NCI-H1930 (cell line): ENCODE measurements around the gene ERAL1.
"Not testable (repeated sequence)": the region's sequence is repeated elsewhere in the genome, so short reads cannot be mapped to it uniquely, and the experiment has no call there.

Experiments
- DNase-seq, 2 experiments: peaks; one replicate each; lab custom pipeline; 2025; lab: John Stamatoyannopoulos, UW

The ERAL1 gene

DNA sequence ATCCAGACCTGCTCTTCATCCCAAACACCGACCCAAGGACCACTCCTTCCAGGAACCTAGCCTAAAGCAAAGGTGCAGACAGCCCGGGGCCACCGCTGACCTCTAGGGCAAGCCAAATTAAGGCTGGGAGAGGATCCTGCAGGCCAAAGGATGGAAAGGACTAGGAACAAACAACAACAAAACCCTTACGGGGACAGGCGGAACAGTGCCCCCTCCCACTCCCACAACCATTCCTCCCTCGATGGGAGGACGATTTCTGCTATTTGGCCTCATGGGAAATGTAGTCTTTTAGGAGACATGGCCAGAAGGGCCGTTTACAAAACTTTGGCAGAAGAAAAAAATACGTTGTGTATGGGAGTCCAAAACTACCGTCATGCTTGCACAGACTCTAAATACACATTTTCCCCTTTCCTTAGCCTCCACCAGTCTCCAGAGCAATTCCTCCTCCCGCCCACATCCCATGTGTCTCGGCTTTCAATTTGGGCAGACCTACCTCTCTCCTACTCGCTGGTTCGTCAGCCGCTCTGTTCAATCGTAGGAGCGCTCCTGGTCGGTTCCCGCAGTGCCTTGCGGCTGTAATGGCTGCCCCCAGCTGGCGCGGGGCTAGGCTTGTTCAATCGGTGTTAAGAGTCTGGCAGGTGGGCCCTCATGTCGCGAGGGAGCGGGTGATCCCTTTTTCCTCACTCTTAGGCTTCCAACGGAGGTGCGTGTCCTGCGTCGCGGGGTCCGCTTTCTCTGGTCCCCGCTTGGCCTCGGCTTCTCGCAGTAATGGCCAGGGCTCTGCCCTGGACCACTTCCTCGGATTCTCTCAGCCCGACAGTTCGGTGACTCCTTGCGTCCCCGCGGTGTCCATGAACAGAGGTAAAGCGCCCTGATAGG lies at the start of gene ERAL1:
ERAL1 (plus strand) TSS at position 560 of the 879 bp plus-strand sequence; CDS start at position 579, 19 bp downstream.
- DNase-seq = peak; percentile 65 to 82

DNA sequence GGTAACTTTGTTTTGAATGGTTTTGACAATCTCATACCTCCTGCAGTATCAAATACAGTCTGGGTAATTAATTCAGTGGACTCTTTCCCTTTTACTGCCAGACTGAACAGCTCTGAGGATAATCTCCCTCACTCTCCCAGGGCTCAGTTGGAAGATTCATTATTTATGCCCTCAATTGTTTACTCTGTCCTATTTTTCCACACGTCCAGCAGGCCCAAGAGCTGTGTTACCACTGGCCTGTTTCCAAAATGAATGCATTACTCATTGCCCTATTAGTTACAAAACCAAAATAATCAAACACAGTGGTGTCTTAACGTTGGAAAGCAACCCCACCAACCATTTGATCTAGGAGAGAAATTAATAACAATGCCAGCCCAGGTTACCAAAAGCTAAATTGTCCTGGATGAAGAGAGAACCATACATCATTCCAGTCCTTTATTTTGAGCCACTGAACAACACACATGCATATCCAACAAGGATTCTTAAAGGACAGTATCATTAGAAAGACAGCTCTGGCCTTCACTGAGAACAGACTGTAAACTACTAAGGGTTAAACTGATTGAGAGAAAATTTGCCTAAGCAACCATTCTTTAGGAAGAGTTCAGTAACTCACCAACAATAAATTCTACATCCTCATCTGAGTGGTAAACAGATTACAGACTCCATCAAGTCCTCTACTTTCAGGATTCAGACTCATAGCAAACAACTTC lies 46.7 kb upstream of the ERAL1 start:
- peak in 1 of 2 experiments; percentile 23 for DNase-seq

DNA sequence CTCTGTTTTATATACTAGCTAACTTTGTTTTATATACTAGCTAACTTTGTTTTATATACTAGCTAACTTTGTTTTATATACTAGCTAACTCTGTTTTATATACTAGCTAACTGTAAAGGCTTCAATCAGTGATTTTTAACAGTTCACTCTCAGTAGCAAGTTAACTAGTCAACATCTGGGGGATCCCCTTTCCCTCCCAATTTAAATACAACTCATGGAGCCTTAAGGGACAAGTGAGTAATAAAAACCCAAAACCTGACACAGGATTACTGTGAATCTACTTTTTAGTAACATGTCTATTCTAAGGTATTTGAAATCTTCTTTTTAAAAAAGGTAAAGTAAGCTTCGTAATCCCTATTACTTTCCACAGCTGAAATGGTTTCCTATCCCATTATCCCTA lies 44.4 kb upstream of the ERAL1 start:
- no peak for DNase-seq

DNA sequence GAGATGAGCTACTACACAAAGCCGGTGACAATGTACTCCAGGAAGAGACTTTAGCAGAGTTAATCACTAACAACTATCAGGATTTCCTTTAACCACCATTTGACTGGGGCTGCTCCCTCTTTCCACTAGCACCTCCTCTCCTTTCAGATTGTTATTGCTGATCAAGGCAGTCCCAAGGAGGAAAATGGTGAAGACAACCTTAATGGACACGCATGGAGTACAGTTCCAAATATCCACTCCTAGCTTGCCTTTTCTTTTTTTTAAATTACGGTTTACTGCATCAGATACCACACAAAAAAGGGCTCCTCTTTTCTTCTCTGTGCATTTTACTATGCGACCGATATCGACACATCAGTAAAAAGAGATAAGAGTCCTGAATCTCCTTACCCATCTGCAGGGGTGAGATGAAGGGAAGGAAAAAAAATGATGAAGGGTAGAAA lies 43.1 kb upstream of the ERAL1 start:
- DNase-seq = no peak

DNA sequence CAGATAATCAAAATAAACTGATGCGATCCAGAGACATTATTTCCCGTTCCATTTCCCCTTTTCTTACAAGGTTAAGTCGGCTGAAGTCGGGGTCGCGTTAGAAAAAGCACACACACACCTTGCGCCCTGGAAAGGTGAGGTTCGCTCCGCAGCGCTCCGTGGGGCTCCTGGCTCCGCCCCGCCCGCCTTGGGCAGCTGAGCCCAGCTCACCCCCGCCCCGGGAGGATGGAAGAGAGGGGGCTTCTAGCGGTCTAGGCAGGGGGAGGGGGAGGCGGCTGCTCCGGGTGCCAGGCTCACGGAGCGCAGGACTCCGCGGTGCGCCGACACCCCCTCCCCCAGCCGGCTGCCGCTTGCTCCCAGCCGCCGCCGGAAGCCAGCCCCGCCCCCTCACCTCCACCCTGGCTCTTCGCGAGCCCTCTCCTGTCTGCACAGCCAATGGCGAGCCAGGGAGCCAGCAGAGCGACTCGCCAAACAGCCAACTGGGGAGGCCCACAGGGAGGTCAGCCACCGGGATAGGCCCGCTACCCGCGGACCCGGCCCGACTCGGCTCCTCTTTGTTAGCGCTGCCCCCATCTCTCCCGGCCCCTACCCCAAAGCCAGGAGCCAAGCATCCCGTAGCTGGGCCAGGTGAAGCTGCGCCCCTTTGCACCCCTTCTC lies 42.6 kb upstream of the ERAL1 start:
- peak; percentile 95 to 96 for DNase-seq

DNA sequence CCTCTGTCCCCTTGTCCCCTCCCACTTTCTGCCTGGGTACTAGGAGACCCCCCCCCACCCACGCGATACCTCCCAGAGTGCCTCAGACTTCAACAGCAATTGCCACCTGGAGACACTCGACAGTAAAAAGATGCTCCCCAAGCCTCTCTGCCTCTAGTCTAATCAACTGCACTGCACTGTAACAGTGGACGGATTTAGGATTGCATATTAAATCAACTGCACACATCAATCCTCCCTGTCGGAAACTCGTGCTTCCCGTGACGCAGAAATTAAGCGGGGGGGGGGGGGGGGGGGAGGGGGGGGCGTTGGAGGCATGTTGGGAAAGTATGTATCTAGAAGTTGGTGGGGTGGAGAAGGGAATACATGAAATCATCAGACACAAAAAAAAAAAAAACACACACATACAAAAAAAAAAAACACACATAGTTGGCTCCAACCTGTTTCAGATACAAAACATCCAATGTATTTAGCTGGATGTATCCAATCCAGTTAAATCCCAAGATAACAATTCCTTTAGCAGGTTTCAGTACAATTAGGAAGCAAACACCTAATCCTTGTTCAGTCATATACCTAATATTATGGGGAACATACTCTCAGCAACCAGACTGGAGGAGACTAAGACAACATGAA lies 42.0 kb upstream of the ERAL1 start:
- DNase-seq = peak in 1 of 2 experiments; percentile 49

DNA sequence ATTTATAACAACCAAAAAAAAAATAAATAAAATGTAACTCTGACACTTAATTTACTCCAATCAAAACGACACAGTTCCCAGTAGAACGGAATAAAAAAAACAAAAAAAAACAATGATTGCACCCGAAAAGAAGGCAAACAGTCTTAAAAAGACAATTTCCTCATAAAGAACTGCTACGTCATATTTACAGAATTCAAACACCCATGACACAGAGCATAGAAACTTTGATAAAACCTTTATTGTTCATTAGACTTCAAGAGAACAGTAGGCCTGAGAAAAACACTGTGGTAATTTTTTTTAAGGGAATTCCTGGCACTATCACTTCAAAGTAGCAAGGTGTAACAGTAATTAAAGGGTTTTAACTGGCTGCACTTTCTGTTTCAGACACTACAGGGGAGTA lies 38.3 kb upstream of the ERAL1 start:
- DNase-seq = no peak

DNA sequence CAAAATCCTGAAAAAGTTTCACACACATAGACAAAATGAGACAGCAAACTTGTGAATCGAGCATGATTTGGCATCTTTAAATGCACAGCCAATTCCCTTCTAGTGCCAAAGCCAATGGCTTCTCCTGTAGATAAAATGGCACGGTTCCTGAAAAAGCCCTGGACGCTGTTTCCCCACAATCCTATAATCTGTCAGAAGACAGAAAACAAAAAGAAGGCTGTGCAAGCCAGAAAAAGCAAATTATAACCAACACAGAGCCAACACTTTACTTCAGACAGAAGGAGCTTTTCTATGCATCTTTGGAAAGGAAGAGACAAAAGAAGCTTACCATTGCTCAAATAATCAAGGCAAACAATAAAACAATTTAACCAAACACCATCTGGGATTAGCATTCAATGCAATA lies 36.0 kb upstream of the ERAL1 start:
- no peak for DNase-seq

DNA sequence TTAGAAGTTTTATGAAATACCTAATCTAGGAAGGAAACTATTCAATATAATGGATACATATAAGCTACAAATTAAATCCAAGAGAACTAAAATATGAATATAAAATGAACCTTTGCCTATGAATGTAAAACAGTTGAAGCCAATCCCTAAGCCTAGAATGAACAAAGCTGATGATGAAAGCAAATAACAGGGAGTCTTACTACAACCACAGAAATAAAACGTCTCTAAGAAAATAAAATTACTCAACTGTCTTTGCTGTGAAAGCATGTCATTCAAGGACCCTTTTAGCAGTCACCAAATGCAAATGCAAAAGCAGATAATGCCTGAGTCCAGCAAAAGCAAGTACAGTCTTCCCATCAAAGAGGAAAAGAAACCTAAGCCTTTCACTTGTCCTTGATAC lies 35.2 kb upstream of the ERAL1 start:
- DNase-seq = no peak

DNA sequence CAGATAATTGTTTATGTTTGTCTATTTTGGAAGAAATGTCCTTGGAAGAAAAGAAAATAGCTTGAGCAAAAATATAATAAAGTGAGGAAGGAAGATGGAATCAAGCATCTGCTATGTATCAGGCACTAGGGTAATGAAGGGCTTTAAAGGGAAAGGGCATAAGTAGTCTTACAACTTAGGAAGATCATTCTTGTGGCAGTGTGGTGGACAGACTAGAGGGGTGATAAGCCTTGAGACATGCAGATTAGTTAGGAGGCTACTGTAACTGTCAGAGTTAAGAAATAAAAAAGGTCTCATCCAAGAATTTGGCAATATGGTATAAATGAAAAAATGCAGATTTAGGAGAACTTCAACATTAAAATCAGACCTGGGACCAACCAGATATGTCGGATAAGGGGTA lies 27.1 kb upstream of the ERAL1 start:
- no peak for DNase-seq

DNA sequence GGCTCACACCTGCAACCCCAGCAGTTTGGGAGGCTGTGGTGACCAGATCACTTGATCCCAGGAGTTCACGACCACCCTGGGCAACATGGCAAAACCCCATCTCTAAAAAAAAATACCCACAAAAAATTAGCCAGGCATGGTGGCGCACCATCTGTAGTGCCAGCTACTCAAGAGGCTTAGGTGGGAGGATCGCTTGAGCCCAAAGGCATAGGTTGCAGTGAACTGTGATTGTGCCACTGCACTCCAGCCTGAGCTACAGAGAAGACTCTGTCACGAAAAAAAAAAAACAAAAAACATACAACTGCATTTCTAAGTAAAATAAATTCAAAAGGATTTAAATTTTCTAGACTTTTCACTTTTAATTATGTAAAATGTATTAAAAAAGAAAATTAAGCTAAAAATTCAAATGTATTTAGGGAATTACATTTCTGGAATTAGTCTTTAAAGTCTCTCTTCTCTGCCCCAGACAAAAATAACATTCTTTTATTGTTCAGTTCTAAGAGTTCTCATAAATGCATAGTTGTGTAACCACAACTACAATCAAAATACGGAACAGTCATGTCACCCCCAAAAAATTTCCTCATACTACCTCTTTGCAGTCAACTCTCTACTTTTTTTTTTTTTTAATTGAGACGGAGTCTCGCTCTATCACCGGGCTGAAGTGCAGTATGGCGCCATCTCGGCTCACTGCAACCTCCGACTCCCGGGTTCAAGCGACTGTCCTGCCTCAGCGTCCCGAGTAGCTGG lies 26.3 kb upstream of the ERAL1 start:
- DNase-seq = no peak

DNA sequence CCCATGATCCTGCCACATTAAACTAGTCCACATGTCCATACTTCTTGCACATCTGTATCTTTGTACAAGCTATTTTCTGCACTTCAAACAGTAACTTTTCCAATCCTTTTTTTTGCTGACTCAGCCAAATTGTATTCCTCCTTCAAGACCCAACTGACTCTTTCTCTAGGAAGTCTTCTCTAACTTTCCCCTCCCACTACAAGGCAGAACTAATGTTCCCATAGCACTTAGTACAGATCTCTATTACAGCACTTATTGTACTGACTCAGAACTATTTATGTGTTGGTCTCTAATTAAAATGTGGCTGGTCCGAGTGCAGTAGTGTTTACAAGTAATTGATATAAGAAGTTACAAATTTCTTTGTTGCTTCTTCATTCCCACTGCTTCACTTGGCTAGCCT lies 20.4 kb upstream of the ERAL1 start:
- no peak for DNase-seq

DNA sequence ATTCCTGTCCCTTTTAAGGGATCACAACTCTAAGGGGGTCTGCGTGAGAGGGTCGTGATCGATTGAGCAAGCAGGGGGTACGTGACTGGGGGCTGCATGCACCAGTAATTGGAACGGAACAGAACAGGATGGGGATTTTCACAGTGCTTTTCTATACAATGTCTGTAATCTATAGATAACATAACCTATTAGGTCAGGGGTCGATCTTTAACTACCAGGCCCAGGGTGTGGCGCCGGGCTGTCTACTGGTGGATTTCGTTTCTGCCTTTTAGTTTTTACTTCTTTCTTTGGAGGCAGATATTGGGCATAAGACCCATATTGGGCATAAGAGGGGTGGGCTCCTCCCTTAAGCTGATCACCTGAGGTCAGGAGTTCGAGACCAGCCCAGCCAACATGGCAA lies 18.3 kb upstream of the ERAL1 start:
- not testable (repeated sequence) for DNase-seq

DNA sequence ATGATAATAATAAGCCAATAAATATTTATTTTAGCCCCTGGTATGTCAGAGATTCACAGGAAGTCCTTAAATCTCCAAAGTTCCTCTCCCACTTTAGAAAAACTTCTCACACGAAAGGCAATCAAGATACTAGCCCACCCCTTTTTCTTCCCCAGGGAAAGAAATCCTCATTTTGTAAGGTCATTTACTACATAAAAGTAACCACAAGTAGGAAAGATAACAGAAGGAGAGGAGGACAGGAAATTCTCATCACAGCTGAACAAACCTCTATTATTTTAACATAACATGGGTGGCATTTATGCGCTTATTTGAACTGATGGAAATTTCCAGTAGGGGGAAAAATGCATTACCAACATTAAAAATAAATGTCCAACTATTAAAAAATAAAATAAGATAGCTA lies 15.6 kb upstream of the ERAL1 start:
- no peak for DNase-seq

DNA sequence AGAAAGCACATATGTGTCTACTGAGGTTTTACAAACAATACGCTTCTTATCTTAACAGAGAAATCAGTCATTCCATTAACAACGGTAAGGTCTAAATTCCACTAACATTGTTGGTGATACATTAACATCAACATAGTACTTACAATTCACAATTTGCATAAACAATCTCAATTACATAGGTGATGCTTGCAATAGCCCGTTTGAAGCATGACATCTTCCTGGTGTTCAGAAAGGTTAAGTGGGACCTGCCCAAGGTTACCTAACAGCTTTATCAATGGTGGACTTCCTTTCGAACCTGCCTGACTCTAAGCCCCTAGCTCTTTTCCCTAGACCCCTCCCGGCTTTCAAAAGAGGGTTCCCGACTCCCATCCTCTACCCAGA lies 12.9 kb upstream of the ERAL1 start:
- DNase-seq = no peak

DNA sequence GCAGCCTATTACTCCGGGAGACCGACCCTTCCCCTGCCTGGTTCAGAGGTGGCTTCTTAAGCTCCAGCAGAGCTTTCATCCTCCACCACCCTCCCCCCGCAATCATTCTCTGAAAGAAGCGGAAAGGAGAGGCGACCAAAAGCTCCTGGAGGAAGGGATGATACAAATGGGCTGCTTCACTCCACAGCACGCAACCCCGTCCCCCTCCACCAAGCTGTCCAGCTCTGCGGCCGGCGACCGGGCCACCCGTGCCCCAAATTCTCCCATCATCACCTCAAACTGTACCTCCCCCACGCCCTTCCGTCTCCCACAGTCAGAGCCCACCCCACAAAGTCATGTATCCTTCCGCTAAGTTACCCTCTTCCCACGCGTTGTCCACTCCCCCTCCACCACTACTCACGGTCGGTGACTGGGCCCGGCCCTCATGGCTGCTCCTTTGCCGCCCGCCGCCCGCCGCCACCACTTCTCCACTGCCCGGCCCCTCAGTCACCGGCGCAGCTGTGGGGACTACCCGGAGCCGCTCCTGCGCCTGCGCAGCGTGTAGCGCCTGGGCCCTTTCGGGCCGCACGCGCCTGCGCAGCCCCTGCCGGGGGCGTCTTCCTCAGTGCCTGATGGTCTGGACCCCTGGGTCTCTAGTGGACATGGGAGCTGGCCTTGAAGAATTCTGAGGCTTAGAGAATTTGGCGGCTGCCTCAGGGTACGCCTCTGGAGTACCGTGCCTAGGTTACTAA lies 12.4 kb upstream of the ERAL1 start, which contains the start of gene FAM222B:
FAM222B (minus strand) TSS at position 509 of the 731 bp plus-strand sequence. CDS start 76,123 bp downstream, outside the sequence.
- peak; percentile 79 to 90 for DNase-seq

DNA sequence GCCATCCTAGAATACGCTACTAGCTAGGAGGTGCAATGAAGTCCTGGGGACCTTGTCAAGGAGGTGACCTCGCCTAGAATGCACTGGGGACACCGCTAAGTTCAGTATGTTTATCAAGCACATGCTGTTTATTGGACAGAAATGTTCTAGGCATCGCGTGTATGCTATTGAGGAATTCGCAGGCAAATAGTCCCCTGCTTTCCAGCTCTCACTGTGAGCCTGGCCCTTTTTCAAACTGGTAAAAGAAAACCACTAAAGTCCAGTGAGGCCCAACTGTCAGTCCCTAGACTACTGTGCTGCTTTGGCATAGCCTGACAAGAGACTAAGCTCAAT lies 11.0 kb upstream of the ERAL1 start:
- DNase-seq = no peak

DNA sequence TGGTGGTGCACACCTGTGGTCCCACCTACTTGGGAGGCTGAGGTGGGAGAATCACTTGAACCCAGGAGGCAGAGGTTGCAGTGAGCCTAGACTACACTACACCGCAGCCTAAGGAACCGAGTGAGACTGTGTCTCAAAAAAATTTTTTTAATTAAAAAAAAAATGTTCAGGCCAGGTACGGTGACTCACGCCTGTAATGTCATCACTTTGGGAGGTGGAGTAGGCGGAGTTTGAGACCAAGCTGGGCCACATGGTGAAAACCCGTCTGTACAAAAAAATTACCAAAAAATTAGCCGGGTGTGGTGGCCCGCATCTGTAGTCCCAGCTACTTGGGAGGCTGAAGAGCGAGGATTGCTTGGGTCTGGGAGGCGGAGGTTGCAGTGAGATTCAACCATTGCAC lies 8.6 kb upstream of the ERAL1 start:
- no peak for DNase-seq

DNA sequence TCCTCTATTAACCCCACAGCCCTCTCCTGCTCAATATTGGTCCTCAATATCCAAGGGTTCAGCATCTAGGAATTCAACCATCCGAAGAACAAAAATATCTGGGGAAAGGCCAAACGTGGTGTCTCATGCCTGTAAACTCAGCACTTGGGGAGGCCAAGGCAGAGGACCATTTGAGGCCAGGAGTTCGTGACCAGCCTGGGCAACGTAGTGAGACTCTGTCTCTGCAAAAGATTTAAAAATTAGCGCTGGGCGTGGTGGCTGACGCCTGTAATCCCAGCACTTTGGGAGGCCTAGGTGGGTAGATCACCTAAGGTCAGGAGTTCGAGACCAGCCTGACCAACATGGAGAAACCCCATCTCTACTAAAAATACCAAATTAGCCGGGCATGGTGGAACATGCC lies 8.1 kb upstream of the ERAL1 start:
- DNase-seq = not testable (repeated sequence)

DNA sequence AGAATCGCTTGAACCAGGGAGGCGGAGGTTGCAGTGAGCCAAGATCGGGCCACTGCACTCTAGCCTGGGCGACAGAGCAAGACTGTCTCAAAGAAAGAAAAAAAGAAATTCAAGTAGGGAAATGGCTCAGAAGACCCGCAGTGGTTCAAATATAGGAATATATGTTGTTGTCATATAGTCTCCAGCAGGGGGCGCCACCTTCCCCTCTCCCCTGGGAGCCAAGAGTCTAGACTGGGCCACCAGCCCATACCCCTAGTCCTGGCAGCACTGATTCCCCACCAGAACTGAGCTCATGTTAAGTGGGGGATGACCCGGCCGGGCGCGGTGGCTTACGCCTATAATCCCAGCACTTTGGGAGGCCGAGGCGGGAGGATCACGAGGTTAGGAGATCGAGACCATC lies 6.1 kb upstream of the ERAL1 start:
- DNase-seq = peak in 1 of 2 experiments; percentile 6

DNA sequence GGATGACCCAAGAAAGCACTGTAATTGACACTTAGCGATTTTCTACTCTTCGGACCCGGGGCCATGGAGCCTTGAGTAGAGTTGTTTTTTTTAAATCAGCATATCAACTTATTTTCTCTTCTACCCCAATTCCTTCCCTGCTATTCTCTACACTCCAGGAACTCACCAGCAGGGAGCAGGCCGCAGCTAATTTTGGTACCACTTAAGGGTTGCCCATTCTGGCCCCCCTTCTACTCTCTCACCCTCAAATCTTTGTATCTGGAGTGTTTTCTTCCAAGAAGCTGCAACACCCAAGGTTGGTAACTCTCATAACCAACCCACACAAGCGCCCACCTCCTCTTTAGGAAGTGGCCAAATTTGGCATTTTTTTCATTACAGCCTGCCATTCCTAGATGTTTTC lies 5.5 kb upstream of the ERAL1 start:
- DNase-seq = no peak
